ENCODE measurements around the gene RFFL.

Gene RFFL

DNA sequence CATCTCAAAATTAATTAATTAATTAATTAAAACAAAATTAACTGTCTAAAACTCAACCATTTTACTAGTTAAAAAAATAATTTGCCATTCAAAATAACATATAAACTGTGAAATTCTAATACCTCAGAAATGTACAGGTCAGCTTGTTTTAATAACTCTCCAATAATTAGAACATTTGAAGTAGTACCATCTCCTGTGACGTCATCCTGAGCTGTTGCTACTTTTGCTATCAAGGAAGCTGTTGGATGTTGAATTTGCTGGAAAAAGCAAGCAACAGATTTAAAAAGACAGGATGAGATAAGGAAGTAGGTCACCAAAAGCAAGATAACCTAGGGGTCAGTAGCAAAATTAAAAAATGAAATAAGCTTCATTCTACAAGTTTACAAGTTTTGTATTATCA lies 105.1 kb downstream of the RFFL start:
- Histone ChIP-seq H3K9ac (ENCODE audit: low read length) (no peak overlapping the region), H3K27ac (ENCODE audit: low read length) (no peak overlapping the region), H3K4me2 (ENCODE audit: low read length) (no peak overlapping the region), H3K4me3 (ENCODE audit: low read length) (no peak overlapping the region), H3K79me2 (ENCODE audit: low read length) (peaks cover 21% of the 10 kb centered on the region), H4K20me1 (ENCODE audit: insufficient read depth, low read length) (no peaks in the 10 kb centered on the region), H3K9me3 (ENCODE audit: insufficient read depth, low read length) (no peaks in the 10 kb centered on the region), H3K36me3 (replicated peaks; ENCODE audit: low read depth, low read length) (peaks cover 9% of the 10 kb centered on the region), H2AFZ (ENCODE audit: low read depth, low read length) (no peak overlapping the region), H3K27me3 (ENCODE audit: low read depth, low read length) (no peaks in the 10 kb centered on the region), H3K4me1 (ENCODE audit: low read length) (peaks cover 18% of the 10 kb centered on the region)
- no peak for TF ChIP-seq EZH2phosphoT487 (IDR thresholded peaks at IDR 0.05; ENCODE audit: low read depth)
- TF ChIP-seq, protein P1, sequence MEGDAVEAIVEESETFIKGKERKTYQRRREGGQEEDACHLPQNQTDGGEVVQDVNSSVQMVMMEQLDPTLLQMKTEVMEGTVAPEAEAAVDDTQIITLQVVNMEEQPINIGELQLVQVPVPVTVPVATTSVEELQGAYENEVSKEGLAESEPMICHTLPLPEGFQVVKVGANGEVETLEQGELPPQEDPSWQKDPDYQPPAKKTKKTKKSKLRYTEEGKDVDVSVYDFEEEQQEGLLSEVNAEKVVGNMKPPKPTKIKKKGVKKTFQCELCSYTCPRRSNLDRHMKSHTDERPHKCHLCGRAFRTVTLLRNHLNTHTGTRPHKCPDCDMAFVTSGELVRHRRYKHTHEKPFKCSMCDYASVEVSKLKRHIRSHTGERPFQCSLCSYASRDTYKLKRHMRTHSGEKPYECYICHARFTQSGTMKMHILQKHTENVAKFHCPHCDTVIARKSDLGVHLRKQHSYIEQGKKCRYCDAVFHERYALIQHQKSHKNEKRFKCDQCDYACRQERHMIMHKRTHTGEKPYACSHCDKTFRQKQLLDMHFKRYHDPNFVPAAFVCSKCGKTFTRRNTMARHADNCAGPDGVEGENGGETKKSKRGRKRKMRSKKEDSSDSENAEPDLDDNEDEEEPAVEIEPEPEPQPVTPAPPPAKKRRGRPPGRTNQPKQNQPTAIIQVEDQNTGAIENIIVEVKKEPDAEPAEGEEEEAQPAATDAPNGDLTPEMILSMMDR (IDR thresholded peaks at IDR 0.05; ENCODE audit: low read depth, low read length) = no peak

All from OCI-LY3 (cell line).